Central memory CD8-positive, alpha-beta T cell (primary cell): Measurements from ENCODE around the gene MEF2C.

Experiments
- ATAC-seq: fragments of 150-1000 bp; cut with Tn5 transposase; replicated peaks from 2 replicates; pipeline ENCODE4 v1.10.0; 2022; ENCODE audit warnings: mild to moderate bottlenecking, moderate FRiP score, moderate number of reproducible peaks; ENCODE audit not compliant: poor library complexity, severe bottlenecking; ENCODE audit errors: extremely low read depth
- DNase-seq, 2 donors: peaks; one replicate each; pipeline ENCODE4 v3.0.0; 2021; ENCODE audit warnings: low spot score in 2 of 2
- H3K27ac Mint-ChIP-seq: one replicate; pipeline ENCODE4 v1.8.0; 2022; ENCODE audit warnings: low read depth, mild to moderate bottlenecking, moderate library complexity, mixed read lengths
- H3K27me3 Mint-ChIP-seq: one replicate; pipeline ENCODE4 v1.8.0; 2022; ENCODE audit warnings: mixed read lengths
- H3K36me3 Mint-ChIP-seq: one replicate; pipeline ENCODE4 v1.8.0; 2022; ENCODE audit warnings: mild to moderate bottlenecking, moderate library complexity, mixed read lengths; ENCODE audit not compliant: insufficient read depth
- H3K4me1 Mint-ChIP-seq: one replicate; pipeline ENCODE4 v1.8.0; 2022; ENCODE audit warnings: mixed read lengths
- H3K4me3 Mint-ChIP-seq: one replicate; pipeline ENCODE4 v1.8.0; 2022; ENCODE audit warnings: mild to moderate bottlenecking, moderate library complexity, mixed read lengths
- H3K9me3 Mint-ChIP-seq: one replicate; pipeline ENCODE4 v1.8.0; 2022; ENCODE audit warnings: mixed read lengths

Gene MEF2C

DNA sequence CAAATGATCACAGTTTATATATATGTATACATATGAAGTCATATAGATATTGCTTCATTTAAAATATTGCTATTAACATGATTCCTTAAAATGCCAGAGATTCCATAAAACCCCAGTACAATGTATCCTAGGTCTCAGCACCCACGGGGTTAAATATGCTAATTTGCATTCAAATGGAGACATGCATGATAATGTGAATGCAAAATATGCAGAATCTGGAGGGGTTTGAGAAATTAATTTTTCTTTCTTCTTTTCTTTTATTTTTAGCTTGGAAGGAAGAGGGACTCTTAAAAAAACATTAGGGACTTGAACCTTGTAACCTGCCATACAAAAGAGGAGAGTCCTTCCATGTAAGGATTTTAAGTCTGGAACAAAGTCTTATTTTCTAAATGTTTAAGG is 211.9 kb downstream of the MEF2C start:
- no peaks in the 10 kb centered on the region for H3K9me3 Mint-ChIP-seq
- peaks cover 18% of the 10 kb centered on the region for H3K36me3 Mint-ChIP-seq
- peaks cover 33% of the 10 kb centered on the region for H3K4me1 Mint-ChIP-seq
- peaks cover 96% of the 10 kb centered on the region for H3K27me3 Mint-ChIP-seq
- no peak for ATAC-seq
- H3K27ac Mint-ChIP-seq: no peak overlapping the region
- H3K4me3 Mint-ChIP-seq: no peak overlapping the region
- no peak for DNase-seq

DNA sequence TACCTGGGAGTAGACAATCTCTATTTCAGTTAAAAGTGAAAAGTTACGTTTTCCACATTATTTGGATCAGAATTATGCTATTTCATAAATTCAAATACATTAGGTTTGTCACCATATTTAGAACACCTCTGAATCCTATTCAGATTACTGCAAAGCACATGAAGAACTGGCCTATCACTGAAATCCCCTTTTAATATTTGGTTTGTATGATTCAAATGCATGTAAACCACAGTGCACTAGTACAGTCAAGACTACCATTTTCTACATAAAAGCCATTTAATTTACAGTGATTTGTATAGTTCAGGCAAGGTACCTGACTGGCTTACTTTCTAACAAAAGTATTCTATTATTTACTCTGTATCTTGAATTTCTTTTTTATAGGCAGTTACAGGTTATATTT is 212.5 kb downstream of the MEF2C start:
- DNase-seq (no peak), ATAC-seq (no peak)
- H3K4me1 Mint-ChIP-seq: peaks cover 33% of the 10 kb centered on the region
- peaks cover 18% of the 10 kb centered on the region for H3K36me3 Mint-ChIP-seq
- no peaks in the 10 kb centered on the region for H3K9me3 Mint-ChIP-seq
- H3K27ac Mint-ChIP-seq: no peak overlapping the region
- H3K27me3 Mint-ChIP-seq: peaks cover 96% of the 10 kb centered on the region
- no peak overlapping the region for H3K4me3 Mint-ChIP-seq

DNA sequence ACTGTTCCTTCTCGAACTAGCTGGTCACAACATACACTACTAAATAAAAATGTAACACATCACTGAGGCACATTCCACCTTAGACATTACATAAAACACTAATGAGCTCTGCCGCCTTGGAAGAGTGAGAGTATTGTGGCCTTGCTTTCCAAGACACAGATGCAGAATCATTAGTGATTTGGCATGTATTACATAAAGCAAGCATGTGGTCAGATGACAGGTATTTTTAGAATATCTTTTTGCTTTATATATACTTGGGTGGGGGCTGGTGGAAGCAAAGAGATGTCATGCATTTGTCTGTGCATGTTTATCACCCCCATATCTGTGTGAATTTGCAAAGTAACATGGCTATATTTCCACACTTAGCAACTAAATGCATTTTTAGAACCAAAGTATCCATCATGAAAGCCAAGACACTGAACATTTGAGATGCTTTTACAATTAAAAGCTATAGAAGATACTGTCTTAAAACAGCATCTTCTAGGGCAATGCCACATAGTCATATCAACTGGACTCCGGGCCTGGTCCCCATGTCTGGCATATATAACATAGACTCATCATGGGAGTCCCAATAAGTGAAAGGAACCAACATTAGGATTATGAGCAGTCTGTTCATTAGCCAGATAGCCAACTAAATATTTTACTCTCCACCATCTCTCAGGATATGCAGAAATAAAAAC is 213.5 kb downstream of the MEF2C start:
- Mint-ChIP-seq H3K27me3 (peaks cover 96% of the 10 kb centered on the region), H3K27ac (no peak overlapping the region), H3K9me3 (no peaks in the 10 kb centered on the region), H3K4me3 (no peak overlapping the region), H3K36me3 (peaks cover 18% of the 10 kb centered on the region), H3K4me1 (peaks cover 27% of the 10 kb centered on the region)
- ATAC-seq: no peak
- no peak for DNase-seq

DNA sequence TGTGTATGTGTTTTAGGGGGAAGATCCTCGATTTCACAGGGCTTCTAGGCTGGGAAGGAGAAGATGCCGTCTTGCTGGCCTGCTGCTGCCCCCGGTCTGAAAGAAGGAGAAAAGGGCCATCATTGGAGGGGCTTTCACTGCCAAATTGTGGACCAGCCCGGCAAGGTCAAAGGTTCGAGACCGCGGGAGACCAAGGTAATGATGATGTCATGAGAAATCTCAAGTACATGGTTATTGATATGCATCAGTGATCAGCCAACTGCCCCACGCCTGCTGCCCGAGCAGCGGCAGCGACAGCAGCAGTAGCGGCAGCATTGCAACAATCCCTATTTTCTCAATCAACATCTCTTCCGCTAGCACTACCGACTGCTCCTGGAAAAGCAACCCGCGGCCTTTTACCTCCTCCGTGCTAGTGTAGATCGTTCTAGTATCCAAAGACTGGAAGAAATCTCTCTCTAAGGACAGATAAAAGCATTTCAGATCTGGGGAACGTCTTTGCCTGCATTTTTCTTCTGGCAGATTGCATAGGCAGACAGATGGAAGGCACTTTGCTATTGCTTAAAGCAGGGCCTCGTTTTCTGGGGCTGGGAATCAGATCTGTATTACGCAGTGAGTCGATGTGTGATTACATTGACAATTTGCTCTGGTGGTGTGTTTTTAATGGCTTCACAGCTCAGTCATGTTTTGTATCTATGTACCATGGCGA is 215.3 kb downstream of the MEF2C start:
- ATAC-seq (no peak), DNase-seq (no peak)
- peaks cover 96% of the 10 kb centered on the region for H3K27me3 Mint-ChIP-seq
- H3K4me1 Mint-ChIP-seq: peaks cover 27% of the 10 kb centered on the region
- H3K4me3 Mint-ChIP-seq: peak overlapping the region; percentile 78
- peaks cover 12% of the 10 kb centered on the region for H3K36me3 Mint-ChIP-seq
- no peak overlapping the region for H3K27ac Mint-ChIP-seq
- H3K9me3 Mint-ChIP-seq: no peaks in the 10 kb centered on the region
